PC-9 (cell line): ENCODE data around the gene PLXND1. TPM values are rescaled to one million over a fixed set of nuclear protein-coding genes. Genes with fewer than 3 reads are reported as not detected.

Source experiments
- BruUV-seq: library from RNA; stranded (reverse); fragments of 400-500 nt; replicated peaks from 2 replicates; lab custom pipeline; 2021; lab: Mats Ljungman, UMichigan
- CTCF ChIA-PET: fragments of 300-600 bp; sonication (Branson Sonifier 250); formaldehyde crosslinking; loops from one replicate; lab custom pipeline; 2022; ENCODE audit warnings: antibody characterized with exemption; lab: Charles Lee
- POLR2A ChIA-PET: fragments of 300-600 bp; sonication (Branson Sonifier 250); formaldehyde crosslinking; loops from one replicate; lab custom pipeline; 2022; ENCODE audit warnings: antibody characterized with exemption; ENCODE audit not compliant: unreplicated experiment; lab: Charles Lee
- DNase-seq, 2 experiments: peaks; one replicate each; pipeline versions ENCODE4 v3.0.0 to v3.0.0-alpha.2; 2015 to 2022; ENCODE audit warnings: mixed read lengths in 1 of 2
- H2AFZ ChIP-seq: fragments of 200-600 bp; sonication (generic); 2 replicates; pipeline ENCODE4 v1.8.1; 2017; ENCODE audit warnings: antibody characterized with exemption
- H3F3A ChIP-seq: fragments of 200-600 bp; sonication (generic); 2 replicates; pipeline ENCODE4 v1.8.1; 2017; ENCODE audit warnings: antibody characterized with exemption, mild to moderate bottlenecking, low read depth; ENCODE audit not compliant: insufficient read depth
- H3K27ac ChIP-seq: fragments of 200-600 bp; sonication (generic); 2 replicates; pipeline ENCODE4 v1.6.1; 2016; ENCODE audit warnings: mixed run types
- H3K27me3 ChIP-seq: fragments of 200-600 bp; sonication (generic); 2 replicates; pipeline ENCODE4 v1.6.1; 2016; ENCODE audit warnings: low read depth, mixed run types; ENCODE audit not compliant: insufficient read depth
- H3K36me3 ChIP-seq: fragments of 200-600 bp; sonication (generic); 2 replicates; pipeline ENCODE4 v1.6.1; 2016; ENCODE audit warnings: low read depth, mixed run types
- H3K4me1 ChIP-seq: fragments of 200-600 bp; sonication (generic); replicated peaks from 2 replicates; pipeline ENCODE4 v1.6.1; 2016; ENCODE audit warnings: mixed run types; ENCODE audit not compliant: insufficient read depth
- H3K4me2 ChIP-seq: fragments of 200-600 bp; sonication (generic); 2 replicates; pipeline ENCODE4 v1.6.1; 2017; ENCODE audit warnings: mixed run types
- H3K4me3 ChIP-seq: fragments of 200-600 bp; sonication (generic); 2 replicates; pipeline ENCODE4 v1.6.1; 2016; ENCODE audit warnings: mixed run types
- H3K79me2 ChIP-seq: fragments of 200-600 bp; sonication (generic); 2 replicates; pipeline ENCODE4 v1.6.1; 2017; ENCODE audit warnings: low read depth, mixed run types
- H3K9me2 ChIP-seq: fragments of 200-600 bp; sonication (generic); 2 replicates; pipeline ENCODE4 v1.8.1; 2017; ENCODE audit warnings: mild to moderate bottlenecking; ENCODE audit not compliant: insufficient read depth
- H3K9me3 ChIP-seq: fragments of 200-600 bp; sonication (generic); 2 replicates; pipeline ENCODE4 v1.8.1; 2016; ENCODE audit warnings: low read depth; ENCODE audit not compliant: insufficient read depth
- H4K20me1 ChIP-seq: fragments of 200-600 bp; sonication (generic); 2 replicates; pipeline ENCODE4 v1.8.1; 2017; ENCODE audit not compliant: insufficient read depth
- EZH2 ChIP-seq: fragments of 200-600 bp; sonication (generic); IDR thresholded peaks from 2 replicates; pipeline ENCODE4 v1.8.0; 2017; ENCODE audit warnings: antibody characterized with exemption, low read depth
- intact Hi-C: fragments of 100-400 bp; cut with micrococcal nuclease; formaldehyde crosslinking; loops from one replicate; pipeline ENCODE4 v1.10.0; 2022; ENCODE audit not compliant: unreplicated experiment
- total RNA-seq: library from RNA; stranded (reverse); gene quantifications from 2 replicates; pipeline ENCODE4 v1.2.3, GENCODE V29; 2021
- TF ChIP-seq, protein P1 (sequence below): fragments of 200-600 bp; sonication (generic); conservative IDR thresholded peaks from 2 replicates; pipeline ENCODE4 v1.6.1; 2017; ENCODE audit warnings: mixed run types, antibody characterized with exemption, mild to moderate bottlenecking, moderate library complexity

PLXND1 gene
- total RNA-seq, 1 experiment from 2014 or later, result 44.4 TPM

DNA sequence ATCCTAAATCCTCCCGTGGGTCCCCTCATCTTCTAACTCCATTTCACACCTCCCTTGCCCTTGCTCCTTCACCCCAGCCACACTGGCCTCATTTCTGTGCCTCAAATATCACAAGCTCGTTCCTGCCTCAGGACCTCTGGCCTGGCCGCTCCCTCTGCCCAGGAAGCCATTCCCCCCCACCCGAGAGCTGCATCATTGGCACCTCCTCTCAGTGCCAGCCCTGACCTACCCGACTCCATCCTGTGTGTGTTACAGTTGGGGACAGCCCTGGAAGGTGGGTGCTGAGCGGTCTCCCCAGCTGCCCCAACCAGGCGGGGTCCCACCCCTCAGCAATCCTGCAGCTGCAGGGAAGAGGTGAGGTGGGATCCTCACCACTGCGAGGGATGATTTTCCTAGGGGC, 14.5 kb downstream of the PLXND1 start:
- Histone ChIP-seq H3K4me2 (no peak overlapping the region), H3K4me1 (peaks cover 12% of the 10 kb centered on the region), H2AFZ (no peak overlapping the region), H3K27ac (no peak overlapping the region), H3K9me2 (no peaks in the 10 kb centered on the region), H4K20me1 (no peaks in the 10 kb centered on the region), H3F3A (peaks cover 7% of the 10 kb centered on the region), H3K27me3 (no peaks in the 10 kb centered on the region), H3K36me3 (no peaks in the 10 kb centered on the region), H3K4me3 (no peak overlapping the region), H3K79me2 (no peaks in the 10 kb centered on the region), H3K9me3 (no peaks in the 10 kb centered on the region)
- DNase-seq, result no peak
- no peak for TF ChIP-seq EZH2
- TF ChIP-seq, protein P1, sequence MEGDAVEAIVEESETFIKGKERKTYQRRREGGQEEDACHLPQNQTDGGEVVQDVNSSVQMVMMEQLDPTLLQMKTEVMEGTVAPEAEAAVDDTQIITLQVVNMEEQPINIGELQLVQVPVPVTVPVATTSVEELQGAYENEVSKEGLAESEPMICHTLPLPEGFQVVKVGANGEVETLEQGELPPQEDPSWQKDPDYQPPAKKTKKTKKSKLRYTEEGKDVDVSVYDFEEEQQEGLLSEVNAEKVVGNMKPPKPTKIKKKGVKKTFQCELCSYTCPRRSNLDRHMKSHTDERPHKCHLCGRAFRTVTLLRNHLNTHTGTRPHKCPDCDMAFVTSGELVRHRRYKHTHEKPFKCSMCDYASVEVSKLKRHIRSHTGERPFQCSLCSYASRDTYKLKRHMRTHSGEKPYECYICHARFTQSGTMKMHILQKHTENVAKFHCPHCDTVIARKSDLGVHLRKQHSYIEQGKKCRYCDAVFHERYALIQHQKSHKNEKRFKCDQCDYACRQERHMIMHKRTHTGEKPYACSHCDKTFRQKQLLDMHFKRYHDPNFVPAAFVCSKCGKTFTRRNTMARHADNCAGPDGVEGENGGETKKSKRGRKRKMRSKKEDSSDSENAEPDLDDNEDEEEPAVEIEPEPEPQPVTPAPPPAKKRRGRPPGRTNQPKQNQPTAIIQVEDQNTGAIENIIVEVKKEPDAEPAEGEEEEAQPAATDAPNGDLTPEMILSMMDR, result no peak
- intact Hi-C loops, result no loop called here
- ChIA-PET POLR2A (no interaction called here), CTCF (no interaction called here)
- BruUV-seq, result no TSS peak

GRCh38 chr3:129590215-129590614, 16.3 kb downstream of the PLXND1 start:
- no peaks in the 10 kb centered on the region for H3K79me2 ChIP-seq

GRCh38 chr3:129587566-129588210, 18.8 kb downstream of the PLXND1 start:
- no TSS peak for BruUV-seq
- CTCF ChIA-PET, result no interaction called here
- DNase-seq, result peak in 1 of 2 experiments; percentile 59
- H3K9me3 ChIP-seq, result no peaks in the 10 kb centered on the region
- H3K79me2 ChIP-seq, result no peaks in the 10 kb centered on the region
- no peak overlapping the region for H2AFZ ChIP-seq
- H3K36me3 ChIP-seq, result no peaks in the 10 kb centered on the region
- POLR2A ChIA-PET, result no interaction called here
- H3F3A ChIP-seq, result peaks cover 7% of the 10 kb centered on the region; the same call in 1 of the 2 replicates
- no peaks in the 10 kb centered on the region for H3K9me2 ChIP-seq
- TF ChIP-seq, protein P1, result no peak
- no peak for TF ChIP-seq EZH2
- no peaks in the 10 kb centered on the region for H3K27me3 ChIP-seq
- no peak overlapping the region for H3K4me2 ChIP-seq
- no peaks in the 10 kb centered on the region for H4K20me1 ChIP-seq
- peaks cover 12% of the 10 kb centered on the region for H3K4me1 ChIP-seq
- intact Hi-C loops, result no loop called here
- no peak overlapping the region for H3K4me3 ChIP-seq
- peak overlapping the region; percentile 50; the same call in 1 of the 2 replicates for H3K27ac ChIP-seq

More at GRCh38 chr3:129590215-129590614, 16.3 kb downstream of the PLXND1 start:
- H3K4me3 ChIP-seq, result no peak overlapping the region
- no peaks in the 10 kb centered on the region for H3K9me3 ChIP-seq
- H3F3A ChIP-seq, result peaks cover 7% of the 10 kb centered on the region
- peaks cover 12% of the 10 kb centered on the region for H3K4me1 ChIP-seq
- H3K27me3 ChIP-seq, result no peaks in the 10 kb centered on the region
- H3K27ac ChIP-seq, result no peak overlapping the region
- no peak overlapping the region for H2AFZ ChIP-seq
- TF ChIP-seq EZH2, result no peak
- TF ChIP-seq, protein P1, result no peak
- intact Hi-C loops, result no loop called here
- no TSS peak for BruUV-seq
- no peaks in the 10 kb centered on the region for H3K36me3 ChIP-seq
- ChIA-PET POLR2A (no interaction called here), CTCF (no interaction called here)
- DNase-seq, result no peak
- H3K4me2 ChIP-seq, result no peak overlapping the region
- no peaks in the 10 kb centered on the region for H4K20me1 ChIP-seq
- no peaks in the 10 kb centered on the region for H3K9me2 ChIP-seq
